ENCODE results near the gene PRKCI.

PRKCI gene

GRCh38 chr3:170240142-170240541 is 17.9 kb downstream of the PRKCI start:
- H3K27ac ChIP-seq, result no peak overlapping the region
- TF ChIP-seq CTCF (conservative IDR thresholded peaks at IDR 0.05; ENCODE audit: low read depth), result no peak
- ChIA-PET POLR2A (ENCODE audit: low non-redundant PET) (no interaction called here), CTCF (no interaction called here)
- DNase-seq (ENCODE audit: low spot score), result no peak

- ChIA-PET POLR2A (ENCODE audit: low non-redundant PET) (no interaction called here), CTCF (no interaction called here)
- H3K27ac ChIP-seq, result no peak overlapping the region
- no peak for DNase-seq (ENCODE audit: low spot score)
- TF ChIP-seq CTCF (conservative IDR thresholded peaks at IDR 0.05; ENCODE audit: low read depth), result no peak
Measured at GRCh38 chr3:170240671-170241070, 18.4 kb downstream of the PRKCI start.

GRCh38 chr3:170244576-170244975 is 22.4 kb downstream of the PRKCI start:
- ChIA-PET CTCF (no interaction called here), POLR2A (ENCODE audit: low non-redundant PET) (no interaction called here)
- no peak overlapping the region for H3K27ac ChIP-seq
- TF ChIP-seq CTCF (conservative IDR thresholded peaks at IDR 0.05; ENCODE audit: low read depth), result no peak
- peak; percentile 59 for DNase-seq (ENCODE audit: low spot score)

- CTCF ChIA-PET, result no interaction called here
- no peak overlapping the region for H3K27ac ChIP-seq
Measured at GRCh38 chr3:170247875-170248274, 25.7 kb downstream of the PRKCI start.

GRCh38 chr3:170256597-170256996 is 34.4 kb downstream of the PRKCI start:
- CTCF ChIA-PET, result no interaction called here
- H3K27ac ChIP-seq, result no peak overlapping the region
- no peak for DNase-seq (ENCODE audit: low spot score)
- no peak for TF ChIP-seq CTCF (conservative IDR thresholded peaks at IDR 0.05; ENCODE audit: low read depth)
- POLR2A ChIA-PET (ENCODE audit: low non-redundant PET), result no interaction called here

More at GRCh38 chr3:170247875-170248274, 25.7 kb downstream of the PRKCI start:
- POLR2A ChIA-PET (ENCODE audit: low non-redundant PET), result no interaction called here
- TF ChIP-seq CTCF (conservative IDR thresholded peaks at IDR 0.05; ENCODE audit: low read depth), result no peak
- no peak for DNase-seq (ENCODE audit: low spot score)

- CTCF ChIA-PET, result no interaction called here
- DNase-seq (ENCODE audit: low spot score), result no peak
- no peak overlapping the region for H3K27ac ChIP-seq
- POLR2A ChIA-PET (ENCODE audit: low non-redundant PET), result no interaction called here
- no peak for TF ChIP-seq CTCF (conservative IDR thresholded peaks at IDR 0.05; ENCODE audit: low read depth)
Measured at GRCh38 chr3:170257145-170257544, 34.9 kb downstream of the PRKCI start.

- peak overlapping the region; percentile 77 for H3K27ac ChIP-seq
- no peak for TF ChIP-seq CTCF (conservative IDR thresholded peaks at IDR 0.05; ENCODE audit: low read depth)
- DNase-seq (ENCODE audit: low spot score), result no peak
- ChIA-PET POLR2A (ENCODE audit: low non-redundant PET) (no interaction called here), CTCF (interaction anchor here (0.6 kb wide), 1 partner anchor 601 kb away, joined by 4 read pairs; no protein-coding TSS in a partner anchor)
Measured at GRCh38 chr3:170258105-170258487, 35.9 kb downstream of the PRKCI start.

Measured in RWPE1 (cell line).